ENCODE data around the gene LBHD1. TPM values are rescaled to one million over a fixed set of nuclear protein-coding genes. Genes with fewer than 3 reads are reported as not detected.

Gene LBHD1
- total RNA-seq, 1 experiment from 2014 or later, result 8.7 TPM

- peak; percentile 5 for DNase-seq (ENCODE audit: unreplicated experiment)
- ChIA-PET CTCF (interaction anchor here (1.0 to 1.5 kb wide), 2 partner anchors 45 to 251 kb away, joined by 3 to 8 read pairs; no protein-coding TSS in a partner anchor), POLR2A (interaction anchor here (0.6 to 7.1 kb wide), 21 partner anchors 10 to 236 kb away, joined by 3 to 98 read pairs (median 8); partner anchors contain the start of genes AHNAK, B3GAT3, C11orf98 and CSKMT)
- no peak for TF ChIP-seq CTCF (IDR thresholded peaks at IDR 0.05; ENCODE audit: unreplicated experiment)
- BruUV-seq (replicated peaks), result no TSS peak
- H3K9me3 Mint-ChIP-seq (ENCODE audit: unreplicated experiment), result no peaks in the 10 kb centered on the region
- peak overlapping the region; percentile 95 for H3K4me3 Mint-ChIP-seq (ENCODE audit: unreplicated experiment)
- H3K27ac Mint-ChIP-seq (ENCODE audit: low read depth, unreplicated experiment), result peak overlapping the region; percentile 92
- intact Hi-C loops (cut with micrococcal nuclease), result loop anchor here (5.0 kb wide), 1 partner anchor 33 kb away; the partner anchor contains the start of genes EML3 and ROM1
- H3K27me3 Mint-ChIP-seq (ENCODE audit: insufficient read depth, unreplicated experiment), result no peaks in the 10 kb centered on the region
- H3K36me3 Mint-ChIP-seq (ENCODE audit: insufficient read depth, unreplicated experiment), result peaks cover 46% of the 10 kb centered on the region
- no peaks in the 10 kb centered on the region for H3K4me1 Mint-ChIP-seq (ENCODE audit: insufficient read depth, unreplicated experiment)
Measured at GRCh38 chr11:62645671-62645945, 26.5 kb downstream of the LBHD1 start.

DNA sequence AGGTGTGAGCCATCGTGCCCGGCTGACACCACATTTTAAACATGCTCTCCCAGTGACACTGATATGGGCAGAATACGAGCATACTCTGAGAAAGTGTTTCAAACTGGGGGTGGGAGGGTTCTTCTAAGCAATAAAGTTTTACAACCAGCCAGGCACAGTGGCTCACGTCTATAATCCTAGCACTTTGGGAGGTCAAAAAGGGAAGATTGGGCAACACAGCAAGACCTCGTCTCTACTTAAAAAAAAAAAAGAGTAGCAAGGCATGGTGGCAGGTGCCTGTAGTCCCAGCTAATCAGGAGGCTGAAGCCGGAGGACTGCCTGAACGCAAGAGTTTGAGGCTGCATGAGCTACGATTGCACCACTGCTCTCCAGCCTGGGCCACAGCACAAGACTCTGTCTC, 27.8 kb downstream of the LBHD1 start:
- ChIA-PET POLR2A (interaction anchor here (0.6 to 6.5 kb wide), 12 partner anchors 9 to 1768 kb away, joined by 3 to 95 read pairs (median 4); partner anchors contain the start of genes B3GAT3, HNRNPUL2, INTS5 and LBHD1), CTCF (interaction anchor here (0.6 to 1.0 kb wide), 4 partner anchors 14 to 54 kb away, joined by 3 to 4 read pairs (median 3); no protein-coding TSS in a partner anchor)
- Mint-ChIP-seq H3K4me3 (ENCODE audit: unreplicated experiment) (peak overlapping the region; percentile 95), H3K36me3 (ENCODE audit: insufficient read depth, unreplicated experiment) (peaks cover 48% of the 10 kb centered on the region), H3K27ac (ENCODE audit: low read depth, unreplicated experiment) (no peak overlapping the region), H3K9me3 (ENCODE audit: unreplicated experiment) (no peaks in the 10 kb centered on the region), H3K27me3 (ENCODE audit: insufficient read depth, unreplicated experiment) (no peaks in the 10 kb centered on the region), H3K4me1 (ENCODE audit: insufficient read depth, unreplicated experiment) (no peaks in the 10 kb centered on the region)
- DNase-seq (ENCODE audit: unreplicated experiment), result no peak
- BruUV-seq (replicated peaks), result no TSS peak
- TF ChIP-seq CTCF (IDR thresholded peaks at IDR 0.05; ENCODE audit: unreplicated experiment), result no peak
- intact Hi-C loops (cut with micrococcal nuclease), result no loop called here

GRCh38 chr11:62632492-62632891, 39.6 kb downstream of the LBHD1 start:
- intact Hi-C loops (cut with micrococcal nuclease), result no loop called here
- Mint-ChIP-seq H3K9me3 (ENCODE audit: unreplicated experiment) (no peaks in the 10 kb centered on the region), H3K27me3 (ENCODE audit: insufficient read depth, unreplicated experiment) (no peaks in the 10 kb centered on the region), H3K27ac (ENCODE audit: low read depth, unreplicated experiment) (peak overlapping the region; percentile 82), H3K36me3 (ENCODE audit: insufficient read depth, unreplicated experiment) (peaks cover 94% of the 10 kb centered on the region), H3K4me1 (ENCODE audit: insufficient read depth, unreplicated experiment) (no peaks in the 10 kb centered on the region), H3K4me3 (ENCODE audit: unreplicated experiment) (no peak overlapping the region)
- TF ChIP-seq CTCF (IDR thresholded peaks at IDR 0.05; ENCODE audit: unreplicated experiment), result no peak
- POLR2A ChIA-PET, result interaction anchor here (1.5 kb wide), 1 partner anchor 33 kb away, joined by 3 read pairs; no protein-coding TSS in a partner anchor
- DNase-seq (ENCODE audit: unreplicated experiment), result no peak
- CTCF ChIA-PET, result no interaction called here
- no TSS peak for BruUV-seq (replicated peaks)

- Mint-ChIP-seq H3K36me3 (ENCODE audit: insufficient read depth, unreplicated experiment) (peaks cover 65% of the 10 kb centered on the region), H3K27me3 (ENCODE audit: insufficient read depth, unreplicated experiment) (no peaks in the 10 kb centered on the region), H3K4me1 (ENCODE audit: insufficient read depth, unreplicated experiment) (no peaks in the 10 kb centered on the region), H3K4me3 (ENCODE audit: unreplicated experiment) (no peak overlapping the region), H3K9me3 (ENCODE audit: unreplicated experiment) (no peaks in the 10 kb centered on the region), H3K27ac (ENCODE audit: low read depth, unreplicated experiment) (no peak overlapping the region)
- no TSS peak for BruUV-seq (replicated peaks)
- DNase-seq (ENCODE audit: unreplicated experiment), result no peak
- no peak for TF ChIP-seq CTCF (IDR thresholded peaks at IDR 0.05; ENCODE audit: unreplicated experiment)
- ChIA-PET CTCF (interaction anchor here (0.8 to 1.7 kb wide), 4 partner anchors 8 to 232 kb away, joined by 4 to 5 read pairs (median 4); no protein-coding TSS in a partner anchor), POLR2A (no interaction called here)
- intact Hi-C loops (cut with micrococcal nuclease), result no loop called here
Measured at GRCh38 chr11:62627713-62628112, 44.4 kb downstream of the LBHD1 start.
